Spinal cord (tissue), 10 donors: Measurements from ENCODE around the gene AFG1L. TPM values are rescaled to one million over a fixed set of nuclear protein-coding genes. Genes with fewer than 3 reads are reported as not detected.

ENCODE experiments used
- DNase-seq, 6 donors: peaks; one replicate each; pipeline versions ENCODE4 v3.0.0 to v3.0.0-alpha.2; 2013 to 2015; ENCODE audit warnings: low spot score in 6 of 6, low read depth in 4 of 6
- H3K27ac ChIP-seq: one replicate; pipeline ENCODE4 v1.5.1; 2013; ENCODE audit warnings: low read depth, low read length, control low read depth
- H3K27me3 ChIP-seq: one replicate; pipeline ENCODE4 v1.6.1; 2013; ENCODE audit warnings: low read length; ENCODE audit not compliant: control insufficient read depth, insufficient read depth
- H3K36me3 ChIP-seq: one replicate; pipeline ENCODE4 v1.6.1; 2013; ENCODE audit warnings: low read length; ENCODE audit not compliant: control insufficient read depth, insufficient read depth
- H3K4me1 ChIP-seq: one replicate; pipeline ENCODE4 v1.6.1; 2013; ENCODE audit warnings: low read length; ENCODE audit not compliant: control insufficient read depth, insufficient read depth
- H3K4me3 ChIP-seq: one replicate; pipeline ENCODE4 v1.5.1; 2013; ENCODE audit warnings: low read depth, low read length, control low read depth
- H3K9me3 ChIP-seq: one replicate; pipeline ENCODE4 v1.6.1; 2013; ENCODE audit warnings: low read length; ENCODE audit not compliant: control insufficient read depth, insufficient read depth
- WGBS: methylation state at CpG from one replicate; pipeline ENCODE4 v1.1.5; 2013; ENCODE audit warnings: missing lambda C conversion rate; ENCODE audit not compliant: insufficient coverage; 5-methylcytosine and 5-hydroxymethylcytosine counted together
- polyA plus RNA-seq, 2 donors: library from polyadenylated mRNA; unstranded; fragments of 120-200 nt; gene quantifications; one replicate each; pipeline ENCODE4 v1.2.1, GENCODE V29; 2013; ENCODE audit not compliant: insufficient read length in 2 of 2
- total RNA-seq, 2 donors: library from RNA; depleted of rRNA in 1 of 2; stranded (reverse); fragments of 120-200 nt in 1 of 2; fragments of >200 nt in 1 of 2; gene quantifications; one replicate each; pipeline versions ENCODE4 v1.2.3 to v1.2.4, GENCODE V29; 2013 to 2014
- donor health status: healthy.

The AFG1L gene
- total and polyA plus RNA-seq, 4 donors, result 5.6 to 12.0 (median 9.5) TPM

GRCh38 chr6:108419474-108419873, 124.6 kb downstream of the AFG1L start:
- H3K4me1 ChIP-seq, result no peaks in the 10 kb centered on the region
- H3K4me3 ChIP-seq, result no peak overlapping the region
- no peaks in the 10 kb centered on the region for H3K9me3 ChIP-seq
- H3K27ac ChIP-seq, result no peak overlapping the region
- no CpG with 5 or more reads among the region's 1 CpG for WGBS
- H3K27me3 ChIP-seq, result no peaks in the 10 kb centered on the region
- DNase-seq, result no peak
- H3K36me3 ChIP-seq, result no peaks in the 10 kb centered on the region

- H3K36me3 ChIP-seq, result no peaks in the 10 kb centered on the region
- no peak overlapping the region for H3K4me3 ChIP-seq
- no CpG with 5 or more reads among the region's 2 CpGs for WGBS
- no peak for DNase-seq
- H3K4me1 ChIP-seq, result no peaks in the 10 kb centered on the region
- no peak overlapping the region for H3K27ac ChIP-seq
- H3K27me3 ChIP-seq, result no peaks in the 10 kb centered on the region
- H3K9me3 ChIP-seq, result no peaks in the 10 kb centered on the region
Measured at GRCh38 chr6:108419934-108420609, 125.2 kb downstream of the AFG1L start.

- no peak overlapping the region for H3K4me3 ChIP-seq
- H3K27ac ChIP-seq, result no peak overlapping the region
- no peaks in the 10 kb centered on the region for H3K4me1 ChIP-seq
- peak in 1 of 6 donors; percentile 10 for DNase-seq
- H3K36me3 ChIP-seq, result no peaks in the 10 kb centered on the region
- 42% methylated on average over 4 of the region's 6 CpGs for WGBS
- H3K9me3 ChIP-seq, result no peaks in the 10 kb centered on the region
- H3K27me3 ChIP-seq, result no peaks in the 10 kb centered on the region
Measured at GRCh38 chr6:108421366-108421765, 126.5 kb downstream of the AFG1L start.

- Histone ChIP-seq H3K9me3 (no peaks in the 10 kb centered on the region), H3K4me3 (no peak overlapping the region), H3K27me3 (no peaks in the 10 kb centered on the region), H3K4me1 (no peaks in the 10 kb centered on the region), H3K36me3 (no peaks in the 10 kb centered on the region), H3K27ac (no peak overlapping the region)
- WGBS, result no CpG with 5 or more reads among the region's 1 CpG
- no peak for DNase-seq
Measured at GRCh38 chr6:108423982-108424705, 129.3 kb downstream of the AFG1L start.

GRCh38 chr6:108425428-108425827, 130.6 kb downstream of the AFG1L start:
- Histone ChIP-seq H3K4me3 (no peak overlapping the region), H3K9me3 (no peaks in the 10 kb centered on the region), H3K27ac (no peak overlapping the region), H3K4me1 (no peaks in the 10 kb centered on the region), H3K27me3 (no peaks in the 10 kb centered on the region), H3K36me3 (no peaks in the 10 kb centered on the region)
- no peak for DNase-seq
- no CpG with 5 or more reads among the region's 2 CpGs for WGBS

- WGBS, result no CpG with 5 or more reads among the region's 2 CpGs
- no peak for DNase-seq
Measured at GRCh38 chr6:108432143-108432542, 137.3 kb downstream of the AFG1L start.

GRCh38 chr6:108432792-108433191, 137.9 kb downstream of the AFG1L start:
- no peaks in the 10 kb centered on the region for H3K36me3 ChIP-seq
- no peak overlapping the region for H3K4me3 ChIP-seq
- H3K27ac ChIP-seq, result no peak overlapping the region
- no peak for DNase-seq
- H3K9me3 ChIP-seq, result no peaks in the 10 kb centered on the region
- no CpG with 5 or more reads among the region's 3 CpGs for WGBS
- no peaks in the 10 kb centered on the region for H3K27me3 ChIP-seq
- H3K4me1 ChIP-seq, result no peaks in the 10 kb centered on the region

More at GRCh38 chr6:108432143-108432542, 137.3 kb downstream of the AFG1L start:
- Histone ChIP-seq H3K4me3 (no peak overlapping the region), H3K36me3 (no peaks in the 10 kb centered on the region), H3K27ac (no peak overlapping the region), H3K27me3 (no peaks in the 10 kb centered on the region), H3K4me1 (no peaks in the 10 kb centered on the region), H3K9me3 (no peaks in the 10 kb centered on the region)

- no peak for DNase-seq
- Histone ChIP-seq H3K27me3 (no peaks in the 10 kb centered on the region), H3K9me3 (no peaks in the 10 kb centered on the region), H3K27ac (no peak overlapping the region), H3K4me1 (no peaks in the 10 kb centered on the region), H3K36me3 (no peaks in the 10 kb centered on the region), H3K4me3 (no peak overlapping the region)
- 85% methylated on average over 1 of the region's 1 CpG for WGBS
Measured at GRCh38 chr6:108434222-108434621, 139.4 kb downstream of the AFG1L start.

GRCh38 chr6:108435391-108435790, 140.5 kb downstream of the AFG1L start:
- DNase-seq, result no peak
- 95% methylated on average over 4 of the region's 5 CpGs for WGBS
- H3K4me1 ChIP-seq, result no peaks in the 10 kb centered on the region
- H3K27me3 ChIP-seq, result no peaks in the 10 kb centered on the region
- no peaks in the 10 kb centered on the region for H3K9me3 ChIP-seq
- H3K27ac ChIP-seq, result no peak overlapping the region
- H3K4me3 ChIP-seq, result no peak overlapping the region
- H3K36me3 ChIP-seq, result no peaks in the 10 kb centered on the region

- Histone ChIP-seq H3K4me1 (no peaks in the 10 kb centered on the region), H3K36me3 (no peaks in the 10 kb centered on the region), H3K27ac (no peak overlapping the region), H3K4me3 (no peak overlapping the region), H3K9me3 (no peaks in the 10 kb centered on the region), H3K27me3 (no peaks in the 10 kb centered on the region)
- no peak for DNase-seq
- 100% methylated on average over 1 of the region's 2 CpGs for WGBS
Measured at GRCh38 chr6:108436771-108437170, 141.9 kb downstream of the AFG1L start.
